Liver (tissue), 9 donors: ENCODE results near the gene NEK10. TPM values are rescaled to one million over a fixed set of nuclear protein-coding genes. Genes with fewer than 3 reads are reported as not detected.

ENCODE experiments used
- DNase-seq: peaks from one replicate; pipeline ENCODE4 v3.0.0-alpha.2; 2017; ENCODE audit warnings: low spot score
- H3K27ac ChIP-seq, 2 donors: one replicate each; pipeline ENCODE4 v1.7.0; 2013; ENCODE audit warnings: inconsistent platforms in 2 of 2, low read length in 2 of 2, control low read depth in 1 of 2, low read depth in 1 of 2, mild to moderate bottlenecking in 1 of 2
- H3K27me3 ChIP-seq, 4 donors: one replicate each; pipeline versions ENCODE4 v1.6.1 to v1.7.0; 2013; ENCODE audit warnings: low read length in 3 of 4, inconsistent platforms in 1 of 4, mild to moderate bottlenecking in 1 of 4, moderate library complexity in 1 of 4; ENCODE audit not compliant: control insufficient read depth in 4 of 4, insufficient read depth in 4 of 4
- H3K36me3 ChIP-seq, 4 donors: one replicate each; pipeline versions ENCODE4 v1.6.1 to v1.7.0; 2013; ENCODE audit warnings: low read length in 3 of 4, mild to moderate bottlenecking in 3 of 4, low read depth in 1 of 4, moderate library complexity in 1 of 4; ENCODE audit not compliant: control insufficient read depth in 4 of 4, insufficient read depth in 3 of 4
- H3K4me1 ChIP-seq, 4 donors: one replicate each; pipeline versions ENCODE4 v1.6.1 to v1.7.0; 2013; ENCODE audit warnings: low read length in 3 of 4, mild to moderate bottlenecking in 3 of 4, moderate library complexity in 1 of 4; ENCODE audit not compliant: control insufficient read depth in 4 of 4, insufficient read depth in 4 of 4
- H3K4me3 ChIP-seq, 3 donors: one replicate each; pipeline versions ENCODE4 v1.6.1 to v1.7.0; 2013; ENCODE audit warnings: low read length in 3 of 3, control low read depth in 1 of 3, low read depth in 1 of 3, mild to moderate bottlenecking in 1 of 3
- H3K9ac ChIP-seq, 2 donors: one replicate each; pipeline ENCODE4 v1.7.0; 2013; ENCODE audit warnings: low read length in 2 of 2, mild to moderate bottlenecking in 2 of 2, moderate library complexity in 2 of 2, control low read depth in 1 of 2, low read depth in 1 of 2
- H3K9me3 ChIP-seq, 4 donors: one replicate each; pipeline versions ENCODE4 v1.6.1 to v1.7.0; 2013; ENCODE audit warnings: low read length in 3 of 4; ENCODE audit not compliant: control insufficient read depth in 4 of 4
- ATF3 ChIP-seq: IDR thresholded peaks from 2 replicates; pipeline ENCODE4 v1.6.1; 2016; ENCODE audit warnings: antibody characterized with exemption
- CTCF ChIP-seq: fragments of 150-350 bp; IDR thresholded peaks from 2 replicates; pipeline ENCODE4 v1.5.1; 2017; ENCODE audit warnings: improper control_type of control experiment, low read depth, low read length; ENCODE audit not compliant: missing input control
- EGR1 ChIP-seq, 2 donors: IDR thresholded peaks; 2 replicates each; pipeline ENCODE4 v1.6.1; 2016 to 2018; ENCODE audit warnings: antibody characterized with exemption in 2 of 2, low read depth in 2 of 2
- FOXA1 ChIP-seq: IDR thresholded peaks from 2 replicates; pipeline ENCODE4 v1.6.1; 2016; ENCODE audit warnings: antibody characterized with exemption
- GABPA ChIP-seq, 2 donors: IDR thresholded peaks in 1 of 2; conservative IDR thresholded peaks in 1 of 2; 2 replicates each; pipeline ENCODE4 v1.6.1; 2016; ENCODE audit warnings: antibody characterized with exemption in 2 of 2, mild to moderate bottlenecking in 1 of 2, moderate library complexity in 1 of 2
- JUND ChIP-seq, 2 donors: IDR thresholded peaks; 2 replicates each; pipeline ENCODE4 v1.6.1; 2016; ENCODE audit warnings: antibody characterized with exemption in 2 of 2
- MAX ChIP-seq: IDR thresholded peaks from 2 replicates; pipeline ENCODE4 v1.6.1; 2016; ENCODE audit warnings: antibody characterized with exemption
- RAD21 ChIP-seq, 2 donors: IDR thresholded peaks; 2 replicates each; pipeline ENCODE4 v1.6.1; 2016; ENCODE audit warnings: antibody characterized with exemption in 2 of 2, mild to moderate bottlenecking in 2 of 2
- REST ChIP-seq: IDR thresholded peaks from 2 replicates; pipeline ENCODE4 v1.6.1; 2016; ENCODE audit warnings: antibody characterized with exemption, mild to moderate bottlenecking
- RXRA ChIP-seq, 2 donors: IDR thresholded peaks; 2 replicates each; pipeline ENCODE4 v1.6.1; 2017 to 2018; ENCODE audit warnings: antibody characterized with exemption in 2 of 2, mild to moderate bottlenecking in 1 of 2
- SP1 ChIP-seq: IDR thresholded peaks from 2 replicates; pipeline ENCODE4 v1.6.1; 2018; ENCODE audit warnings: antibody characterized with exemption, mild to moderate bottlenecking
- ZBTB33 ChIP-seq: IDR thresholded peaks from 2 replicates; pipeline ENCODE4 v1.6.1; 2016; ENCODE audit warnings: antibody characterized with exemption
- WGBS: extraction: QIAGEN DNeasy Blood & Tissue Kit; methylation state at CpG from one replicate; pipeline ENCODE4 v1.1.7; 2013; 5-methylcytosine and 5-hydroxymethylcytosine counted together
- polyA plus RNA-seq, 2 donors: library from polyadenylated mRNA; stranded (reverse) in 1 of 2; unstranded in 1 of 2; fragments of 200-250 nt in 1 of 2; fragments of >200 nt in 1 of 2; fragmentation: Nextera tagmentation in 1 of 2; extraction: Ambion mirVana in 1 of 2; gene quantifications; one replicate each; pipeline versions ENCODE4 v1.2.1 to v1.2.3, GENCODE V29; 2013 to 2015
- total RNA-seq, 2 donors: library from RNA; depleted of rRNA; stranded (reverse); fragments of >200 nt; gene quantifications; one replicate each; pipeline ENCODE4 v1.2.3, GENCODE V29; 2014
- donor health status: healthy.
- donor health status: healthy.
- donor health status: healthy.
- donor health status: healthy.
- donor health status: healthy.

NEK10 gene
- total and polyA plus RNA-seq, 4 donors: 0.23 to 2.1 (median 0.70) TPM; not detected in 1

GRCh38 chr3:27253831-27254230 lies 115.4 kb downstream of the NEK10 start:
- no peak for TF ChIP-seq MAX
- peak; percentile 33 for TF ChIP-seq CTCF
- TF ChIP-seq RAD21 (IDR thresholded peaks at IDR 0.05): peak; percentile 71 to 78
- Histone ChIP-seq H3K4me1 (no peaks in the 10 kb centered on the region), H3K4me3 (no peak overlapping the region), H3K27ac (no peak overlapping the region), H3K36me3 (no peaks in the 10 kb centered on the region), H3K9ac (no peak overlapping the region), H3K27me3 (no peaks in the 10 kb centered on the region), H3K9me3 (no peaks in the 10 kb centered on the region)
- DNase-seq: no peak
- 42% methylated on average over 7 of the region's 7 CpGs for WGBS

GRCh38 chr3:27253391-27253790 lies 115.8 kb downstream of the NEK10 start:
- WGBS: 33% methylated on average over 1 of the region's 1 CpG
- no peaks in the 10 kb centered on the region for H3K27me3 ChIP-seq

More at GRCh38 chr3:27253391-27253790, 115.8 kb downstream of the NEK10 start:
- H3K36me3 ChIP-seq: no peaks in the 10 kb centered on the region
- TF ChIP-seq REST: no peak
- no peak for TF ChIP-seq SP1
- no peak for TF ChIP-seq ATF3
- TF ChIP-seq CTCF: no peak
- no peak for TF ChIP-seq RAD21 (IDR thresholded peaks at IDR 0.05)
- no peak for TF ChIP-seq RXRA (IDR thresholded peaks at IDR 0.05)
- no peak for TF ChIP-seq MAX
- no peak for TF ChIP-seq JUND (IDR thresholded peaks at IDR 0.05)
- no peak for TF ChIP-seq ZBTB33
- no peak for TF ChIP-seq FOXA1
- TF ChIP-seq EGR1 (IDR thresholded peaks at IDR 0.05; ENCODE audit: low read depth in 2 of 2): no peak
- no peak for TF ChIP-seq GABPA (IDR thresholded peaks at IDR 0.05 in 1 of 2, conservative IDR thresholded peaks at IDR 0.05 in 1 of 2)
- DNase-seq: no peak
- H3K4me3 ChIP-seq: no peak overlapping the region
- no peak overlapping the region for H3K27ac ChIP-seq
- no peak overlapping the region for H3K9ac ChIP-seq
- no peaks in the 10 kb centered on the region for H3K9me3 ChIP-seq
- H3K4me1 ChIP-seq: no peaks in the 10 kb centered on the region
